Kidney capillary endothelial cell (primary cell): ENCODE results near the gene ARG2.
"Not testable (repeated sequence)": the region's sequence is repeated elsewhere in the genome, so short reads cannot be mapped to it uniquely, and the experiment has no call there.

Experiments
- DNase-seq: peaks from one replicate; pipeline ENCODE4 v3.0.0-alpha.2; 2018; ENCODE audit warnings: low spot score

Gene ARG2

GRCh38 chr14:67586369-67586768 lies 33.4 kb upstream of the ARG2 start:
- DNase-seq, result no peak

- no peak for DNase-seq
Observed at GRCh38 chr14:67589204-67589770, 30.4 kb upstream of the ARG2 start.

- not testable (repeated sequence) for DNase-seq
Observed at GRCh38 chr14:67593650-67594049, 26.1 kb upstream of the ARG2 start.

- no peak for DNase-seq
Observed at GRCh38 chr14:67595392-67595791, 24.3 kb upstream of the ARG2 start.

- peak; percentile 71 for DNase-seq
Observed at GRCh38 chr14:67599698-67600561, 19.8 kb upstream of the ARG2 start, which contains the start of gene PIGH. Gene PIGH (minus strand): TSS chr14:67600268. CDS start chr14:67600203, 65 bp downstream.

GRCh38 chr14:67600562-67600974 lies 19.2 kb upstream of the ARG2 start:
- not testable (repeated sequence) for DNase-seq

- DNase-seq, result no peak
Observed at GRCh38 chr14:67602076-67602475, 17.6 kb upstream of the ARG2 start.

GRCh38 chr14:67602995-67603545 lies 16.6 kb upstream of the ARG2 start:
- no peak for DNase-seq

GRCh38 chr14:67607646-67608045 lies 12.1 kb upstream of the ARG2 start:
- DNase-seq, result no peak

GRCh38 chr14:67609642-67610310 lies 9.9 kb upstream of the ARG2 start:
- no peak for DNase-seq

GRCh38 chr14:67610491-67610890 lies 9.2 kb upstream of the ARG2 start:
- DNase-seq, result no peak

- DNase-seq, result peak; percentile 77
Observed at GRCh38 chr14:67618617-67619063, 1.1 kb upstream of the ARG2 start.

GRCh38 chr14:67620217-67620785 lies 581 bp downstream of the ARG2 start:
- no peak for DNase-seq

- DNase-seq, result peak; percentile 87
Observed at GRCh38 chr14:67622675-67623074, 3.0 kb downstream of the ARG2 start.

- peak; percentile 65 for DNase-seq
Observed at GRCh38 chr14:67623114-67623513, 3.4 kb downstream of the ARG2 start.

- DNase-seq, result not testable (repeated sequence)
Observed at GRCh38 chr14:67626131-67626530, 6.4 kb downstream of the ARG2 start.

GRCh38 chr14:67627519-67627918 lies 7.8 kb downstream of the ARG2 start:
- no peak for DNase-seq

GRCh38 chr14:67630186-67630585 lies 10.5 kb downstream of the ARG2 start:
- DNase-seq, result no peak

- no peak for DNase-seq
Observed at GRCh38 chr14:67630938-67631337, 11.2 kb downstream of the ARG2 start.

- DNase-seq, result no peak
Observed at GRCh38 chr14:67633451-67634147, 13.9 kb downstream of the ARG2 start.

GRCh38 chr14:67636361-67636919 lies 16.7 kb downstream of the ARG2 start:
- DNase-seq, result peak; percentile 40
